Muscle of arm (tissue), 12 donors: ENCODE data around the gene USP28. TPM values are rescaled to one million over a fixed set of nuclear protein-coding genes. Genes with fewer than 3 reads are reported as not detected.
"Not testable (repeated sequence)": the region's sequence is repeated elsewhere in the genome, so short reads cannot be mapped to it uniquely, and the experiment has no call there.

Experiments
- DNase-seq: peaks from one replicate; pipeline ENCODE4 v3.0.0-alpha.2; 2013
- polyA plus RNA-seq, 12 donors: library from polyadenylated mRNA; unstranded; fragments of 120-200 nt; gene quantifications; one replicate each; pipeline ENCODE4 v1.2.1, GENCODE V29; 2013; ENCODE audit not compliant: insufficient read length in 12 of 12

Gene USP28
- polyA plus RNA-seq, 12 donors = 49.6 to 180 (median 95.0) TPM

- DNase-seq = no peak
Measured at GRCh38 chr11:113838005-113838404, 37.4 kb downstream of the USP28 start.

DNA sequence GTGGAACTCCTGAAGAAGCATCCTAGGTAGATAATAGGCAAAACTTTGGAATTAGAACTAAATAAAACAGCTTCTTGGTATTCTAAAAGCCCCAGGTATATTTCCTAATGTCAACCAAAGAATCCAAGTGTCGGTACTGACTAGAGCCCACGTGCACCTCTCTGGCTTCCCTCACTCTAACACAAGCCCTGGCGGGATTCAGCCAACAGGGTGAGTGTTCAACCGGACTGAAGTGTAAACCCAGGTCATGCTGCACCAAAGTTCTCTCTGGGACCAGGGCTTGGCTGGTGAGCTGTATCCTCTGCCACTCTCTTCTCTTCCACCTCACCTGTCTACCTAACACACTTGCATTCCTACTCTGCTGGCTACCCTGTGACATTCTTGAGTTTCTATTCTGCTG lies 40.1 kb downstream of the USP28 start:
- no peak for DNase-seq

DNA sequence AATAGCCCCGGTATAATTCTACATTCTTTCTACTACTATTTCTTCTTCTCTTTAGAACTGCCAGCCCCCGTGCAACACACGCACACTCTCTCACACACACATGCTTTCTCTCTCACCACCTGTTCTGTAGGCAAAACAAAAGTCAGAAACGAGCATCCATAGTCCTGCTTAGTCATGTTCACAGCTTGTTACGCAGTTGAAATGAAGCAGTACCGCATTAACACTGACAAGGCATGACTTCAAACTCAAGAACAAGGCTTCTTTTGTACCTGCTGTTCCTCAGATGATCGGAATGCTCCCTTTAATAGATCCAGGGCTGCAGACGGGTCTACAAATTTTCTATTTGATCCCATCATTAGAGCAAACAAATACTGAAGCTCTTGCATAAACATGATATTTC lies 42.2 kb downstream of the USP28 start:
- no peak for DNase-seq

GRCh38 chr11:113831314-113831713 lies 44.1 kb downstream of the USP28 start:
- no peak for DNase-seq

DNA sequence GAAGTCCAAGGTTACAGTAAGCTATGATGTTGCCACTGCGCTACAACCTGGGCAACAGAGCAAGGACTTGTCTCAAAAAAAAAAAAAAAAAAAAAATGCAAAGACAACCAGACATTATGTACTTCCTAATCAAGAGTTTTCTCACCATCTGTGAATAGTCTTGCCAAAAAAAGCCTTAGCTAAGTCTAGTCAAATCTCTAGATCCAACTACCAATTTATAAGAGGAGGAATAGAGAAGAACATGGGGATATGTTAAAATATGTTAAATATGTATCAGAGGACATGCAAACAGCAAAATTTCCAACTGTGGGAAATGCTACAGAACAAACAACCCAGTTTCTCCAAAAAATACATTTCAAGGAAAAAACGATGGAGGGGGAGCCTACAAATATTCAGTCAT lies 45.6 kb downstream of the USP28 start:
- DNase-seq = no peak

DNA sequence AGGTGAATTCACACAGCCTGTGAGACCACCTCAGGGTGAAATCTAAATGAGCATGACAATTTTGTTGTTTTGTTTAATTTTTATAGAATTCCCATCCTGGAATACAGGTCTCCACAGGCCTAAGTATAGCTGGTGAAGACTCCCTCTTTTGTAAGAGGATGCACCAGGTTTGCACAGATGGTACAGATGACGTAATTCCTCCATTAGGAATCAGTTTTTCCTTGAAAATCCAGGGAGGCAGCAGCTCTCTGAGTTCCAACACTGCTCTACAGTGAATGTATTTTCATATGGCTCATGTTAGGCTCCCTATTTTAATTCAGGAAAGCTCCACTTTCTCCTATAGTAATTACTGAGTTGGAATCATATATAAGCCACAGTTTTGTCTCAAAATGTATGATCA lies 47.2 kb downstream of the USP28 start:
- DNase-seq = no peak

DNA sequence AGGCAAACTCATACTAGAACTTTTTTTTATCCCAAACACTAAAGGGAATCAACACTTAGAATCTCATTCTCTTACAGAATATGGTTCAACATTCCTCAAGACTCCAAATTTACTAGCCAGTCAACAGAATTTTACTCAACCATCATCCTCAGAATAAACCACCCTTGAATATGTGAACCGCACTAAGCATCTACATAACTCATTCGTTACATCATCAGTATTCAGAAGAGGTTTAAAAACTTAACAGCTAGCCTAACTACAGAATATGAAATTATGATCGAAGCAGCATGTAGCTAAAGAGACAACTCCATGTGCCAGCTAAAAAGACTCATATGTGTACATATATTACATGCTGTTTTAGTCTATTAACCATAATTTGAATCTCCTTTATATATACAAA lies 47.9 kb downstream of the USP28 start:
- DNase-seq = no peak

DNA sequence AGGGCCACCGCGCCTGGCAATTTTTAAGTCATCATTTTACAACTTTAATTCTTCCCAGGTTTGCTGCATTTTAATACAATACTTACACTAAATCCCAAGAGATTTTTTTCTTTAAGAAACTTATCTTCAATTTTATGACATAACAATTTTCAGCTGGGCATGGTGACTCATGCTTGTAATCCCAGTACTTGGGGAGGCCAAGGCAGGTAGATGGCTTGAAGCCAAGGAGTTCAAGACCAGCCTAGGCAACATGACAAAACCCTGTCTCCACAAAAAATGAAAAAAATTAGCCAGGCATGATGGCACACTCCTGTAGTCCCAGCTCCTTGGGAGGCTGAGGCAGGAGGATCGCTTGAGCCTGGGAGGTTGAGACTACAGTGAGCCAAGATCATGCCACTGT lies 56.9 kb downstream of the USP28 start:
- DNase-seq = no peak

DNA sequence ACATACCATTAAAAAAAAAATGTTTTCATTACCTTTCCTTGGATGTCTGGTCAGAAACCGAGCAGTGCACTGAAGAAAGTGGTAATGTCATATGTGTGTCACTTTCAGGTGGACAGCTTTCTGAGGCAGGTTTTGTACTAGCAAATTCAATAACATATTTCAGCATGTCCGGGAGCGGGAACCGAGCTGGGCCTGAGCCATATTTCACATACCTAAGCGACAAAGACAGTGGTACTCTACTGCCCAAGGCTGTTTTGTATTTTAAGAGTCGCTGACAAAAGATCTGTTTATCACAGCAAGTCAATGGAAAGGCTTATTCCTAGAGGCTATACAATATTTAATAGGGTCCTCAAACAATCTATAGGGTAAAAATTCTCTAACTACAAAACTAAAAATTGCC lies 57.7 kb downstream of the USP28 start:
- no peak for DNase-seq

DNA sequence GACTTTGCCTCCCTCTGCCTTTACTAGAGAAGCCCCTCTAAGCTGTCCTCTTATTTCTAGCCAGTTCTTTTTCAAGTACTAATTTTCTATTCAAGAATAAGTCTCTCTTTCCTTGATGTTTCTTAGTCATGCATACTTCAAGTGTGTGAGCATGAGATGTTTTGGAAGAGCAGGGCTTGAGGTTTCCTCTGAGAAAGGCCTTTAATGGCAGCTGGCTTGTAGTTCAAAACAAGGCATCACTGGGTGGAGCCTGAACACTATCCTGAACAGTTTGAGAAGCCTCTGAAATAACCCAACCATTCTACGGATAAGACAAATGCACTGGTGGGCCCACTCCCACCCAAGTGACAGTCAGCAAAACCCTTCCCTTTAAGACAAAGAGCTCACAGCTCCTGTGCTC lies 58.2 kb downstream of the USP28 start:
- no peak for DNase-seq

DNA sequence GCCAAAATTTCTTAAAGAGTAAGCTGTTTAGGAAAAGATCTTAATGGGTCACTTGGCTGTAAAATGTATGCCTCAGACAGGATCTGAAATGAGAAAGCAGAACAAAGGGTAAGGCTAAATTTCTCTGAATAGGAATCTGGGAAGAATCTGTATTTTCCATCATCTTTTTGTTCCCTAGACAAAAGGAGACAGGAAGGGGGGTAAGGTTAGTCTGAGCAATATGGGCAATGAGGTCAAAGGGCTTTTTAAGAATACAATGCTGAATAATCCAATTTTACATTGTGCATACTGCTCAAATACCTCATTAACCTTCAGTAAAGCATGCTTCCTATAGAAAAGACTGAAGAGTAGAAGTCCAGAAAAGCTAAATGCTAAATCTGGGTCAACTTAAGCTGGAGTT lies 61.2 kb downstream of the USP28 start:
- no peak for DNase-seq

GRCh38 chr11:113808931-113809330 lies 66.4 kb downstream of the USP28 start:
- DNase-seq = no peak

- DNase-seq = no peak
Measured at GRCh38 chr11:113806406-113806805, 69.0 kb downstream of the USP28 start.

DNA sequence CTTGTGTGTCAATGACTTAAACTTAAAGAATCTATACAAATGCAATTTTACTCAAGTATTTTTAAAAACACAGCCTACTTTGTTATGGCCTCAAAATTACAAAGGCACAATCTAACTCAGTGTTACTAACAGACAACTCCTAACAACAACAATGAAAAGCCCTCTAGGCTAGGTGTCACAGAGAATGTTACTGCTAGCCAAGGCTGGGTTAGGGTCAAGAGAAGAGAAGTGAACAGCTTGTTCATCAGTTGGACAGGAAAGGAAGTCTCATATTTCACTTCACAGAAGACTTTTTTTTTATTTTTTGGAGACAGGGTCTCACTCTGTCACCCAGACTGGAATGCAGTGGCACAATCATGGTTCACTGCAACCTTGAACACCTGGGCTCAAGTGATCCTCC lies 69.7 kb downstream of the USP28 start:
- no peak for DNase-seq

DNA sequence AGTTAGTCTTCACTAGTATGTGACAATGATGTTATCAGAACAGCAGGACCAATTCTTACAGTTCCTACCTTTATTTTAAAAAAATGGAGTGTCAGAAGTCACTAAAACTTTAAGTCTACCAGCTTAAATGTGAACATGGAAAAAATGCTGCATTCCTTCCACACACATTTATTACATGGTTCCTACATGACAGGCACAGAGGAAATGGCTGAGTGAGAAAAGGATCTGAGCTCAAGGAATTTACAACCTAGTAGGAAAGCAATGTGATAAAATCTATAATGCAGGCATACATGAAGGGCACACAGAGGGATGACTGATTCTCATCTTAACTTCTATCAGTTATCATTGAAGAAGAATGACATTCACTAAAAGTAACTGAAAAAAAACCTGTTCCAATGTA lies 72.8 kb downstream of the USP28 start:
- no peak for DNase-seq

DNA sequence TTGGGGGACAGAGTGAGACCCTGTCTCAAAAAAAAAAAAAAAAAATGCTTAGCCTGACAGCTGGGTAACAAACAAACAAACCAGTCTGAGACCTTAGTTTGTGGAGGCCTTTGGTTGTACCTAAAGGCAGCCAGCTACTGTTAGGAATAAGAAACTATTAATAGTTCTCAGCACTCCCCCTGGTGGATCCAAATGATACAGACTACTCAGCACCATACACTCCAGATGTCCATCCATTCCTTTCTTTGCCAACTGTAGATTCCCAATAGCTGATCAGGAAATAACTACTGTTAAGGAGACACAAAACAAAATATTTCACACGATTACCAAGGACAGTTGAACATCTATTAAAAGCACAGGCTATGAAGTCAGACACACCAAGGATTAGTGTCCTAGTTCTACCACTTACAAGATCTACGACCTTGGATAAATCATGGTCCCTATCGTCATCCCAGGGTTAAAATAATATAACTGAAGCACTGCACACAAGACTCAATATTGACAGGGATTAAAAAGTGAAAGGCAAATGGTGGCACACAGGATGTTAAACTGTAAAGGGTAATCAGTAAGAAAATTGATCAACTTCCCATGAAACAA lies 78.6 kb downstream of the USP28 start:
- peak; percentile 29 for DNase-seq

GRCh38 chr11:113789675-113790320 lies 85.6 kb downstream of the USP28 start:
- DNase-seq = no peak

DNA sequence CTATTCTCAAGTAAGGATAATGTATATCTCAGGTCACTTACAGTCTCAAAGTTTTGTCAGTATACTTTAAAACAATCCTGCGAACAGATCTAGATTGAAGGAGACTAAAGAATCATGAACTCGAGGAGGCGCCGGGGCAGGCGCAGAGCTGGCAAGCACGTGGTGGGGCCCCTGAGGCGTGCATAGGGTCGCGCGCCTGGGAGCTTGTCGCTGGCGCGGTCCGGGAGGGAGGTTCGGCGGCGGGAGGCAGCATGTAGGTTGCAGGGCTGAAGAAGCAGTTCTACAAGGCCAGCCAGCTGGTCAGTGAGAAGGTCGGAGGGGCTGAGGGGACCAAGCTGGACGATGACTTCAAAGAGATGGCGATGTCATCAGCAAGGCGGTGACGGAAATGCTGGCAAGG lies 86.4 kb downstream of the USP28 start:
- not testable (repeated sequence) for DNase-seq

DNA sequence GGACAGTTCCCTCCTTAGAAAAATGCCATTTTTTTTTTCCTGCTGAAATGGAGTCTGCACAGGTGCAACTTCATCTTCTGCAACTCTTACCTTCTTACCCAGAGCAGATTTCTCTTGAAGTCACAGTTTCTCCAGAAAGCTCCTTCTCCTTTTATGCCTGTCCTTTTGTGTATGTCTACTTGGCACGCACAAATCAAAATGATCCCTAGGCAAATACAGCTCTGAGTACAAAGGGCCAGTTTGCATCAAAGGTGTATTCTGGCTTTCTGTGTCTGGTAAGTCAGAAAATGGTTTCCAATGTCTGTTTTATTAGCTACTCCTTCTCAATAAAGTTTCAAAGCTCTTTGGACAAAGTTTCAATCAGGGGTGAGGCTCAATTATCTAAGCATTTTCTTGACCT lies 93.2 kb downstream of the USP28 start:
- DNase-seq = no peak

GRCh38 chr11:113781682-113782081 lies 93.7 kb downstream of the USP28 start:
- no peak for DNase-seq

DNA sequence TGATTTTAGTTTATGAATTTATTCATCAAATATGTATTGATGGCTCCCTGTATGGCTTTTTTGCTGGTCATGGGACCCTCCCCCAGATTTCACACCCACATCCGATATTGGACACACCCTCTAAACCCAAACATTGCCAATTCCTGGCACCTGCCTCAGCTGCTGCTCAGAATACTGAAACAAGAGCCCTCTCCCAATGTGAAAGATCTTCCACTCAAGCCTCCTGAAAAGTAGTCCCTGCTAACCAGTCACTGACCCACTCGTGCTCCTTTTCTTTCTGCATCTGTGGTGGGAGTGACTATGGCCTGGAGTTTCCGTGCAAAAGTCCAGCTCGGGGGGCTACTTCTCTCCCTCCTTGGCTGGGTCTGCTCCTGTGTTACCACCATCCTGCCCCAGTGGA lies 95.9 kb downstream of the USP28 start, which contains the start of gene CLDN25:
TSS of gene CLDN25 (plus strand) at position 301 of the 400 bp plus-strand sequence. CDS start at position 301, 0 bp downstream.
- DNase-seq = no peak

DNA sequence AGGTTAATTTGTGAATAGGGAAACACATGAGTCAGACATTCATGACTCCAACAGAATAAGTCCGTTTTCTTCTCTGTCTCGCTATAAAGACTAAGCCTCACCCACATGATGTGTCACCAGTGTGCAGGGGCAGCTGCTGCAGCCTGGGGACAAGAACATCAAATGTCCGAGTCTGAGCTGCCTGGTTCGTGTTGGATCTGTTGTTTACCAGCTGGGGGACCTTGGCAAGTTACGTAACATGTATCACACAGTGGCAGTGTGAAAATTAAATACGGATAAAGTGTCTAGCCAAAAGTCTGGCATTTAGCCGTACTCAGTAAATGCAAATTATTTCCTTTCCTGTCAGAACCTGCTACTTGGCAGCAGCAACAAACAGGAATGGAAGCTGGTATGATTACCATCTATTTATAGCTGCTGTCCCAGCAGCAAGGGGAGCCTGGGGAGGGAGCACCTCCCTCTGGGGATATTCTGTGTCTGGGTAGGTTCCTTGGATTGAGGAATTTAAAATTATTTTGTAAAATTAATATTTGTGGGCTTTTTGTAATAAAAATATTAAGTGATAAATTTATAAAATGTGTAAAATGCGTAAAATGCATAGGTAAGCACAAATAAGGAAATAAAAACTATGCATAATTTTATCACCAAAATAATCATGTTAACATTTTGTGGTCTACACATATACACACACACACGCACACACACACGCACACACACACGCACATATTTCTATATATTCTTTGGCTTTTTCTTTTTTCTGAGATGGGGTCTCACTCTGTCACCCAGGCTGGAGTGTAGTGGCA lies 97.1 kb downstream of the USP28 start:
- DNase-seq = peak; percentile 12

GRCh38 chr11:113774174-113774503 lies 101.2 kb downstream of the USP28 start:
- DNase-seq = no peak
